Lower lobe of right lung (tissue), 2 donors: ENCODE results near the gene EYA4. TPM values are rescaled to one million over a fixed set of nuclear protein-coding genes. Genes with fewer than 3 reads are reported as not detected.

Source experiments
- ATAC-seq, 2 donors: fragments of 200-7000 bp; cut with Tn5 transposase; one replicate each; pipeline ENCODE4 v1.9.1; 2020 to 2022; ENCODE audit warnings: mild to moderate bottlenecking in 2 of 2, moderate library complexity in 2 of 2
- DNase-seq: peaks from one replicate; pipeline ENCODE4 v3.0.0-alpha.2; 2020
- H3K27ac ChIP-seq: fragments of 200-600 bp; one replicate; pipeline ENCODE4 v1.8.0; 2022
- H3K27me3 ChIP-seq: fragments of 200-600 bp; one replicate; pipeline ENCODE4 v1.8.0; 2022; ENCODE audit warnings: low read depth
- H3K36me3 ChIP-seq: fragments of 200-600 bp; one replicate; pipeline ENCODE4 v1.8.0; 2022; ENCODE audit warnings: mild to moderate bottlenecking
- H3K4me1 ChIP-seq: fragments of 200-600 bp; one replicate; pipeline ENCODE4 v1.8.0; 2022
- H3K4me3 ChIP-seq: fragments of 200-600 bp; one replicate; pipeline ENCODE4 v1.8.0; 2022; ENCODE audit warnings: mild to moderate bottlenecking
- H3K9me3 ChIP-seq: fragments of 200-600 bp; one replicate; pipeline ENCODE4 v1.8.0; 2022
- intact Hi-C: fragments of 100-400 bp; cut with DNase I; formaldehyde crosslinking; loops from one replicate; pipeline ENCODE4 v1.11.0; 2022
- total RNA-seq: library from RNA; stranded (reverse); fragmentation: NEBNext Ultra II Directional; extraction: Animal tissue kit (Norgen Biotek cat#: 25700); gene quantifications from one replicate; pipeline ENCODE4 v1.2.1, GENCODE V29; 2021
- TF ChIP-seq, protein P1 (sequence below): fragments of 200-600 bp; IDR thresholded peaks from one replicate; pipeline ENCODE4 v1.8.0; 2022; ENCODE audit warnings: antibody characterized with exemption, mild to moderate bottlenecking
- donor health status: DM: no; HTN: yes; CAD: no; lungs with severe emphysema.

The EYA4 gene
- total RNA-seq, 1 donor from 2014 or later, result 2.6 TPM

DNA sequence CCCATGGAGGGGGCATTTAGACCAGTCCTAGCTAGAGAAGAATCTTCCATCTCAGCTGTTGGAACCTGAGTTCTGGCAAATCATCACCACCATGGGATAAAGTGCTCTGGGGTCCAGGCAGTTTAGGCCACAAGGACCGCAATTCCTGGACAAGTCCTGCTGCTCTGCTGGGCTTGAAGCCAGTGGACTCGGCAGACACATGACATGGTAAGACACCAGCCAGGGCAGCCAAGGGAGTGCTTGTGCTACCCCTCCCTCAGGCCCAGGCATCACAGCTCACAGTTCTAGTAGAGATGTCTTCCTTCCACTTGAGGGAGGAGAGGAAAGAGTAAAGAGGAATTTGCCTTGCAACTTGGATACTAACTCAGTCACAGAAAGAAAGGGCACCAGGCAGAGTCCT is 246.0 kb downstream of the EYA4 start:
- TF ChIP-seq, protein P1, sequence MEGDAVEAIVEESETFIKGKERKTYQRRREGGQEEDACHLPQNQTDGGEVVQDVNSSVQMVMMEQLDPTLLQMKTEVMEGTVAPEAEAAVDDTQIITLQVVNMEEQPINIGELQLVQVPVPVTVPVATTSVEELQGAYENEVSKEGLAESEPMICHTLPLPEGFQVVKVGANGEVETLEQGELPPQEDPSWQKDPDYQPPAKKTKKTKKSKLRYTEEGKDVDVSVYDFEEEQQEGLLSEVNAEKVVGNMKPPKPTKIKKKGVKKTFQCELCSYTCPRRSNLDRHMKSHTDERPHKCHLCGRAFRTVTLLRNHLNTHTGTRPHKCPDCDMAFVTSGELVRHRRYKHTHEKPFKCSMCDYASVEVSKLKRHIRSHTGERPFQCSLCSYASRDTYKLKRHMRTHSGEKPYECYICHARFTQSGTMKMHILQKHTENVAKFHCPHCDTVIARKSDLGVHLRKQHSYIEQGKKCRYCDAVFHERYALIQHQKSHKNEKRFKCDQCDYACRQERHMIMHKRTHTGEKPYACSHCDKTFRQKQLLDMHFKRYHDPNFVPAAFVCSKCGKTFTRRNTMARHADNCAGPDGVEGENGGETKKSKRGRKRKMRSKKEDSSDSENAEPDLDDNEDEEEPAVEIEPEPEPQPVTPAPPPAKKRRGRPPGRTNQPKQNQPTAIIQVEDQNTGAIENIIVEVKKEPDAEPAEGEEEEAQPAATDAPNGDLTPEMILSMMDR, result no peak

DNA sequence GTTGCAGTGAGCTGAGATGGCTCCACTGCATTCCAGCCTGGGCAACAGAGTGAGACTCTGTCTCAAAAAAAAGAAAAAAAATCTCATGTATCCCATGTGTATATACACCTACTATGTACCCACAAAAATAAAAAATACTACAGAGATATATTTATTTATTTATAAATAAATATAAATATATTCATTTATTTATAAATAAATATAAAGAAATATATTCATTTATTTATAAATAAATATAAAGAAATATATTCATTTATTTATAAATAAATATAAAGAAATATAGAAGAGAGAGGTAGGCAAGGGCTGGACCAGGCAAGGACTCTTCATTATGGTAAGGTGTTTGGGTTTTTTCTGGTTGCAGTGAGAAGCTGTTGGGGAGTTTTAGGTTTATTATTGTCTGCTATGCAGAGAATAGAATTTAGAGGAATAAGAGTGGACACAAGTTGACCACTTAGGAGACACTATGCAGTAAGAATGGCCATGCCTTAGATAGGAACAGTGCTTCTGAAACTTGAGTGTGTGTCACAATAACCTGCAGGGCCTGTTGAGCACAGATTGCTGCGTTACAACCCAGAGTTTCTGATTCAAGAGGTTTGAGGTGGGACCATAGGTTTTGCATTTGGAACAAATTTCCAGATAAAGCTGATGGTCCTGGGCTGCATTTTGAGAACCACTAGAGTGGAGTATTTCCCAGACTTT is 254.2 kb downstream of the EYA4 start:
- DNase-seq, result no peak
- no peaks in the 10 kb centered on the region for H3K4me1 ChIP-seq
- no peaks in the 10 kb centered on the region for H3K9me3 ChIP-seq
- H3K4me3 ChIP-seq, result no peak overlapping the region
- ATAC-seq, result peak in 1 of 2 donors; percentile 48
- H3K36me3 ChIP-seq, result no peaks in the 10 kb centered on the region
- TF ChIP-seq, protein P1, result no peak
- H3K27me3 ChIP-seq, result no peaks in the 10 kb centered on the region
- no peak overlapping the region for H3K27ac ChIP-seq
- intact Hi-C loops, result no loop called here

More for the DNA sequence above, 246.0 kb downstream of the EYA4 start:
- Histone ChIP-seq H3K9me3 (no peaks in the 10 kb centered on the region), H3K36me3 (no peaks in the 10 kb centered on the region), H3K4me1 (no peaks in the 10 kb centered on the region), H3K4me3 (no peak overlapping the region), H3K27ac (no peak overlapping the region), H3K27me3 (no peaks in the 10 kb centered on the region)
- ATAC-seq, result no peak
- DNase-seq, result no peak
- intact Hi-C loops, result no loop called here

DNA sequence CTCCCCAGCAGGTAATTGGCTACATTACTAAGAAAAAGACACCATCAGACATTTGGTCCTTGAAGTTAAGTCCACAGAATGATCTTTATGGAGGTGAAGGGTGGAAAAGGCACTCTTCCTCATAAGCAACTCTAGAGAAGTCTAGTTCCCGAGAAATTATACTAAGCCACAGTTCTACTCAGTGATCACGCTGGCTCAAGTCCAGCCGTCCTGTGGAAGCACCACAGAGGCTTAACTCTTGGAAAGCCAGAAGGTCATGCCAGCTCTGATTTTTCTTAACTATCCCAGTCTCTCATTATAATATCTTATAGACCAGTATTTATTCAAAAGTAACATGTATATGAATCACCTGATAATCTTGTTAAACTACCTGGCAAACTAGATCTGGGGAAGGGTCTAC is 258.5 kb downstream of the EYA4 start:
- Histone ChIP-seq H3K27me3 (no peaks in the 10 kb centered on the region), H3K27ac (no peak overlapping the region), H3K4me3 (no peak overlapping the region), H3K4me1 (peaks cover 7% of the 10 kb centered on the region), H3K36me3 (no peaks in the 10 kb centered on the region), H3K9me3 (no peaks in the 10 kb centered on the region)
- TF ChIP-seq, protein P1, result no peak
- intact Hi-C loops, result no loop called here
- DNase-seq (no peak), ATAC-seq (no peak)

DNA sequence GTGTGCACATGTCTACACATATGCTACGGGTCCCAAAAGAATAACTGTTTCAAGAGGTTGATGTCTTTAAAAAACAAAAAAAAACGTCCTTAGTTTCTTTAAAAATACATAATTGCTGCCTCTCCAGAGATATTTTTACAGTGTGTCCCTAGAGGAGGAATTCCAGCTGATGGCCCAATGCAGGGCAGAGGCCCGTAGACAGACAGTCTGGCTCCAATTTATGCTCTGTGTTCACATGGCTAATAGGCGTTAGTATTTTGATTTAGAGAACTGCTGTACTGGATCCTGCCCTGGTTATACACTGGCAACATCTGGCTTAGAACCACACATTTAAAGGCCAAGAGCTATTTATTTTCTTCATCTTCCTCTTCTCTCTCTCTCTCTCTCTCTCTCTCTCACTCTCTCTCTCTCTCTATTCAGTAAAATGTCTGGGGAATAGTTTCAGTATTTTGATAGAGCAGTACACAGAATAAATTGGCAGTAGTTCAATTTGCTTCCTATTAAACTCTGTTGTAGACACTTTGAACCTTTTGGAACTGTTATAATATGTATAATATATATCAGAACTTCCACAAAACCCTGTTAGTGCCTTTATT is 260.6 kb downstream of the EYA4 start:
- H3K27ac ChIP-seq, result no peak overlapping the region
- H3K4me3 ChIP-seq, result no peak overlapping the region
- ATAC-seq (no peak), DNase-seq (no peak)
- TF ChIP-seq, protein P1, result no peak
- no peaks in the 10 kb centered on the region for H3K36me3 ChIP-seq
- intact Hi-C loops, result no loop called here
- H3K9me3 ChIP-seq, result no peaks in the 10 kb centered on the region
- peaks cover 7% of the 10 kb centered on the region for H3K4me1 ChIP-seq
- H3K27me3 ChIP-seq, result no peaks in the 10 kb centered on the region

DNA sequence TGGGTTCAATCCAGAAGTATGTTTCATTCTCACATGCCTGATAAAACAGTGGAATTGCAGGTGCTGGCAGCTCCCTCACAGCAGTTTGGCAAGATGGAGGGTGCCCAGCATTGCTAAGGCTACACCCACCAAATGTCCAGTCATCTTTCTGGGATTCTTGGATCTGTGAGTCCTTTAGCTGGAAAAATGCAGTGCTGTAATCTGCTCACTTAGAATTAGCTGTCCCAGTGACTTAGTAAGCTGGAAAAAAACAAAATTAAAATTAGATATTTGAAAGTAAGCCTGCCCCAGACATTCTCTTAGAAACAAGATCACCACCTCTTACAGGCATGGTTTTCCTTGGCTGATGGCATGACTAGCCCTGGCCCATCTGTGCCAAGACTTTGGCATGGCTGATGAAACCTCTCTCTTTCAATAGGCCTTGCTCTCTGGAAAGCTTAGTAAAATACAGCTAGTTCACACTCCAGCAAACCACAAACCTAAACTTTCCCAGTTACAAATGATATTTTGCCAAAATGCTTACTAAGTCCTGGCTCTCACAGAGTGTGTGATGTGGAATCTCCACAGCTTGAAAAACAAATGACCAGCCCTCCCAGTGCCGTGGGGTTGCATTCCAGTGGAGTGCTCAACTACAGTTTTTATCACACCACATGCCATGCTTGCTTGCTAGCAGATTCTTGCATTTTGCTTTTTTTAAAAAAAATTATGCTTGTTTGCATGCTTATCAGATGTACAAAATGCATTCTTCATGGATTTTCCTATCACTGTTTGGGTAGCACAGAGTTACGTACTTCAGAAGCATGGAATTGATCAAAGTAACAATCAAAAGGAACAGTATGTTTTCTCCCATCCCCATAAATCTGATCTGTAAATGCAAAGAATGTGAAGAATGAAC is 261.5 kb downstream of the EYA4 start:
- Histone ChIP-seq H3K9me3 (no peaks in the 10 kb centered on the region), H3K4me1 (peaks cover 7% of the 10 kb centered on the region), H3K27ac (no peak overlapping the region), H3K36me3 (no peaks in the 10 kb centered on the region), H3K4me3 (no peak overlapping the region), H3K27me3 (no peaks in the 10 kb centered on the region)
- DNase-seq (no peak), ATAC-seq (peak in 1 of 2 donors; percentile 59)
- intact Hi-C loops, result no loop called here
- TF ChIP-seq, protein P1, result no peak
